ENCODE results near the gene ELL2. TPM values are rescaled to one million over a fixed set of nuclear protein-coding genes. Genes with fewer than 3 reads are reported as not detected.

The ELL2 gene
- total RNA-seq, 1 donor from 2014 or later, result 50.8 TPM

GRCh38 chr5:95949810-95950209 is 11.8 kb downstream of the ELL2 start:
- peaks cover 12% of the 10 kb centered on the region for H3K9me3 Mint-ChIP-seq (ENCODE audit: unreplicated experiment)
- H3K4me1 Mint-ChIP-seq (ENCODE audit: unreplicated experiment), result peaks cover 62% of the 10 kb centered on the region
- H3K36me3 Mint-ChIP-seq (ENCODE audit: unreplicated experiment), result peaks cover 30% of the 10 kb centered on the region
- DNase-seq (ENCODE audit: extremely low spot score, unreplicated experiment), result no peak
- H3K27ac Mint-ChIP-seq (ENCODE audit: unreplicated experiment), result peak overlapping the region; percentile 53
- no peak for TF ChIP-seq CTCF (IDR thresholded peaks at IDR 0.05)
- no peaks in the 10 kb centered on the region for H3K27me3 Mint-ChIP-seq (ENCODE audit: unreplicated experiment)
- H3K4me3 Mint-ChIP-seq (ENCODE audit: unreplicated experiment), result peak overlapping the region; percentile 20

GRCh38 chr5:95948631-95949030 is 13.0 kb downstream of the ELL2 start:
- H3K4me3 Mint-ChIP-seq (ENCODE audit: unreplicated experiment), result no peak overlapping the region
- peaks cover 26% of the 10 kb centered on the region for H3K36me3 Mint-ChIP-seq (ENCODE audit: unreplicated experiment)
- H3K27me3 Mint-ChIP-seq (ENCODE audit: unreplicated experiment), result no peaks in the 10 kb centered on the region
- H3K9me3 Mint-ChIP-seq (ENCODE audit: unreplicated experiment), result peaks cover 12% of the 10 kb centered on the region
- peaks cover 59% of the 10 kb centered on the region for H3K4me1 Mint-ChIP-seq (ENCODE audit: unreplicated experiment)
- TF ChIP-seq CTCF (IDR thresholded peaks at IDR 0.05), result no peak
- DNase-seq (ENCODE audit: extremely low spot score, unreplicated experiment), result no peak
- H3K27ac Mint-ChIP-seq (ENCODE audit: unreplicated experiment), result no peak overlapping the region

DNA sequence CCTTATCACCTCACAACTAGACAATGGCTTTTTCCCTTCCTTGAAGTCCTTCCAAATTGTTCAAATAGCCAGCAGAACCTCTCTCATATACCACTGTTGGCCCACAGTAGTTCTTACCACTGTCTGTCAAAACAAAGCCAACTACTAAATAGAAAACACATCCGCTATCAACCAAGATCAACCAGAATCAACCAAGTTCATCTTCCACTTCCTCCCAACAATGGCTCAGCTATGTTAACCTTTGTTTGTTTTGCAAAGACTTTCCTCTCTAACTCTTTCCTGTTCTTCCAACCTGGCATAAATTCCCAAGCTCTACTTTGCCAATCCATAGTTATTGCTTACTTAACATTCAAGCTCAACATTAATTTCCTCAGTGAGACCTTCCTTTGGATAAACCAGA is 15.2 kb downstream of the ELL2 start:
- H3K27ac Mint-ChIP-seq (ENCODE audit: unreplicated experiment), result no peak overlapping the region
- peaks cover 55% of the 10 kb centered on the region for H3K4me1 Mint-ChIP-seq (ENCODE audit: unreplicated experiment)
- TF ChIP-seq CTCF (IDR thresholded peaks at IDR 0.05), result no peak
- no peaks in the 10 kb centered on the region for H3K27me3 Mint-ChIP-seq (ENCODE audit: unreplicated experiment)
- H3K4me3 Mint-ChIP-seq (ENCODE audit: unreplicated experiment), result no peak overlapping the region
- DNase-seq (ENCODE audit: extremely low spot score, unreplicated experiment), result no peak
- peaks cover 8% of the 10 kb centered on the region for H3K9me3 Mint-ChIP-seq (ENCODE audit: unreplicated experiment)
- H3K36me3 Mint-ChIP-seq (ENCODE audit: unreplicated experiment), result peaks cover 17% of the 10 kb centered on the region

DNA sequence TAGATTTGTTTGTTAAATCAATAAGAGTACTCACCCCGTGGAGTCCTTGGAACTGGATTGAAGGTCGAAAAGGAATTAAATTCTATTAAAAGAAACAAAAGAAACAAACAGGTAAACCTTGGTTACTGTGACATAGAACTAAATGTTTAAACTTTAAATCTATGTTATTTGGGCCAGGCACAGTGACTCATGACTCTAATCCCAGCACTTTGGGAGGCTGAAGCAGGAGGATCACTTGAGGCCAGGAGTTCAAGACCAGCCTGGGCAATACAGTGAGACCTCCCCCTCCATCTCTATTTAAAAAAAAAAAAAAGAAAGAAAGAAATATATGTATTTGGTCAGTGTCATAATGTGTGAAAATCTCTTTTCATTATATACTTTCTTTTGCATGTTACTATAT is 18.7 kb downstream of the ELL2 start:
- Mint-ChIP-seq H3K4me1 (ENCODE audit: unreplicated experiment) (peaks cover 53% of the 10 kb centered on the region), H3K27me3 (ENCODE audit: unreplicated experiment) (no peaks in the 10 kb centered on the region), H3K9me3 (ENCODE audit: unreplicated experiment) (peaks cover 6% of the 10 kb centered on the region), H3K4me3 (ENCODE audit: unreplicated experiment) (no peak overlapping the region), H3K36me3 (ENCODE audit: unreplicated experiment) (peaks cover 16% of the 10 kb centered on the region), H3K27ac (ENCODE audit: unreplicated experiment) (peak overlapping the region; percentile 7)
- no peak for TF ChIP-seq CTCF (IDR thresholded peaks at IDR 0.05)
- no peak for DNase-seq (ENCODE audit: extremely low spot score, unreplicated experiment)

DNA sequence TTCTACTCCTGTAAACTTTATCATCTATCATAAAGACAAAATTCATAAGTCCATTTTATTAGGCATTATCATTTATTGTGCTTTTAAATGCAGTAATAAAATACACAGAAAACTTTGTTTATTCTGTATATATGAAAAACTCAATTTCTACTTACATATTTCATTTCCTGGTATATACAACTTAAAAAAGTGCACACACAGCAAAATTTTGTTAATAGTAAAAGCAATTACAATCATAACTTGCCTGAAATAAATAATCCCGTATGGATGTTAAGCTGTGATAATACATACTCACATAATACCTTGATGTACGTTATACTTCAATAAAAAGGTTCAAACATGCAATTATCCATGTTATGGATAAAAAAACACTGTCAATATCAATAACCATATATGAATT is 19.2 kb downstream of the ELL2 start:
- Mint-ChIP-seq H3K36me3 (ENCODE audit: unreplicated experiment) (peaks cover 16% of the 10 kb centered on the region), H3K4me3 (ENCODE audit: unreplicated experiment) (no peak overlapping the region), H3K9me3 (ENCODE audit: unreplicated experiment) (peaks cover 6% of the 10 kb centered on the region), H3K27ac (ENCODE audit: unreplicated experiment) (no peak overlapping the region), H3K27me3 (ENCODE audit: unreplicated experiment) (no peaks in the 10 kb centered on the region), H3K4me1 (ENCODE audit: unreplicated experiment) (peaks cover 53% of the 10 kb centered on the region)
- no peak for TF ChIP-seq CTCF (IDR thresholded peaks at IDR 0.05)
- DNase-seq (ENCODE audit: extremely low spot score, unreplicated experiment), result no peak

Data from osteocyte (in vitro differentiated cells).